HG03280 (cell line): ENCODE data around the gene HSBP1L1.

Experiments used
- ATAC-seq: cut with Tn5 transposase; IDR thresholded peaks from one replicate; pipeline ENCODE4 v1.9.1; 2021; ENCODE audit warnings: mild to moderate bottlenecking, moderate library complexity; ENCODE audit not compliant: unreplicated experiment

Gene HSBP1L1

GRCh38 chr18:79964330-79965118 lies at the start of gene HSBP1L1:
Gene HSBP1L1, plus strand, starts transcription at chr18:79964643. Its CDS starts 93 bp downstream, at chr18:79964736.
- peak; percentile 62 for ATAC-seq

GRCh38 chr18:79915161-79916127 lies 49.0 kb upstream of the HSBP1L1 start:
- no peak for ATAC-seq

- no peak for ATAC-seq
Observed at GRCh38 chr18:79916128-79916494, 48.3 kb upstream of the HSBP1L1 start.

- ATAC-seq, result no peak
Observed at GRCh38 chr18:79916546-79917168, 47.8 kb upstream of the HSBP1L1 start.

GRCh38 chr18:79917169-79917852 lies 47.1 kb upstream of the HSBP1L1 start:
- ATAC-seq, result no peak

- no peak for ATAC-seq
Observed at GRCh38 chr18:79917853-79918614, 46.4 kb upstream of the HSBP1L1 start.

- ATAC-seq, result no peak
Observed at GRCh38 chr18:79918615-79919011, 45.8 kb upstream of the HSBP1L1 start.

- ATAC-seq, result no peak
Observed at GRCh38 chr18:79919089-79919488, 45.4 kb upstream of the HSBP1L1 start.

- no peak for ATAC-seq
Observed at GRCh38 chr18:79921984-79922965, 42.2 kb upstream of the HSBP1L1 start.

GRCh38 chr18:79922971-79923411 lies 41.5 kb upstream of the HSBP1L1 start:
- ATAC-seq, result no peak

- no peak for ATAC-seq
Observed at GRCh38 chr18:79923896-79924585, 40.4 kb upstream of the HSBP1L1 start.

GRCh38 chr18:79924814-79925731 lies 39.4 kb upstream of the HSBP1L1 start:
- ATAC-seq, result no peak

- no peak for ATAC-seq
Observed at GRCh38 chr18:79926306-79926705, 38.1 kb upstream of the HSBP1L1 start.

GRCh38 chr18:79926715-79927606 lies 37.5 kb upstream of the HSBP1L1 start:
- ATAC-seq, result no peak

GRCh38 chr18:79927607-79928562 lies 36.6 kb upstream of the HSBP1L1 start:
- no peak for ATAC-seq
